ENCODE data around the gene DNAH11. TPM values are rescaled to one million over a fixed set of nuclear protein-coding genes. Genes with fewer than 3 reads are reported as not detected.
A peak's percentile ranks its signal among the peaks of the same experiment; 100 is the strongest.
"Not testable (repeated sequence)": the region's sequence is repeated elsewhere in the genome, so short reads cannot be mapped to it uniquely, and the experiment has no call there.

Gene DNAH11
- total RNA-seq, 1 donor from 2014 or later: 0.13 TPM

DNA sequence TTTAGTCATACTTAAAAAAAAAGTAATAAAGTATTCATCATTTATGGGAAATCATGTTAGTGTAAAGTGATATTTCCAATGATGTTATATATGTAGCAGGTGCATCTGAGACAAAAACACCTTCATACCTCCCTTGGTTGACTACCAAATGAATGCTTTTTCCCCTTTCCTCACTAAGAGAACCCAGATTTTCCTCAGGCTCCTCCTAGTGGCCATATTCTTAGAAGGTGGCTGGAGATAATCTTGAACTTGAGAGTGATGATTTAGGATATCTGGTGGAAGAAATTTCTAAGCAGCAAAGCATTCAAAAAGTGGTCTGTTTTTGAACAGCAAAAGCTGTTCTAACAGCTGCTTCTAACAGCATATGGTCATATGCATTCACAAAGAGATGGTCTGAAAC is 16.8 kb upstream of the DNAH11 start:
- Histone ChIP-seq H2AFZ (replicated peaks) (no peak overlapping the region), H3K36me3 (no peaks in the 10 kb centered on the region), H3K4me2 (no peak overlapping the region), H3K9ac (no peak overlapping the region), H3K4me3 (no peak overlapping the region), H3K79me2 (ENCODE audit: low read depth) (no peaks in the 10 kb centered on the region), H3K27ac (no peak overlapping the region), H3K27me3 (no peaks in the 10 kb centered on the region), H4K20me1 (ENCODE audit: low read depth) (no peaks in the 10 kb centered on the region), H3F3A (ENCODE audit: low read depth) (no peaks in the 10 kb centered on the region), H3K4me1 (no peaks in the 10 kb centered on the region), H3K9me3 (ENCODE audit: low read depth) (no peaks in the 10 kb centered on the region)
- no peaks in the 10 kb centered on the region for H3K4me1 Mint-ChIP-seq
- peaks cover 20% of the 10 kb centered on the region for H3K9me3 Mint-ChIP-seq
- no peak for DNase-seq (ENCODE audit: low spot score)
- TF ChIP-seq EZH2 (IDR thresholded peaks at IDR 0.05) (no peak), CTCF (IDR thresholded peaks at IDR 0.05) (peak; percentile 19), EZH2phosphoT487 (IDR thresholded peaks at IDR 0.05) (no peak)
- H3K36me3 Mint-ChIP-seq: no peaks in the 10 kb centered on the region
- H3K27me3 Mint-ChIP-seq (ENCODE audit: insufficient read depth, low read depth): peaks cover 2% of the 10 kb centered on the region
- H3K27ac Mint-ChIP-seq: no peak overlapping the region
- H3K4me3 Mint-ChIP-seq: no peak overlapping the region

DNA sequence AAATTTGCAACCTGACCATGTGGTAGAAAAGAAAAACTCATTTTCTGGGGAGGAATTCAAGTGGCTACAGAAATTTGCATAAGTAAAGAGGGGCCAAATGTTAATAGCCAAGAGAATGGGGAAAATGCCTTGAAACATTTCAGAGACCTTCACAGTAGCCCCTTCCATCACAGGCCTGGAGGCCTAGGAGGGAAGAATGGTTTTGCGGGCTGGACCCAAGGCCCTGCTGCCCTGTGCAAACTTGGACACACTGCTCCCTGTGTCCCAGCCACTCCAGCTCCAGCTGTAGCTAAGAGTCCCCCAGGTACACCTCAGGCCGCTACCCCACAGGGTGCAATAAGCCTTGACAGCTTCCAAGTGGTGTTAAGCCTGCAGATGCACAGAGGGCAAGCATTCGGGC is 16.4 kb upstream of the DNAH11 start:
- no peak overlapping the region for H3K9ac ChIP-seq
- H3K4me3 ChIP-seq: no peak overlapping the region
- H3F3A ChIP-seq (ENCODE audit: low read depth): no peaks in the 10 kb centered on the region
- Mint-ChIP-seq H3K9me3 (peaks cover 23% of the 10 kb centered on the region), H3K4me1 (no peaks in the 10 kb centered on the region), H3K4me3 (no peak overlapping the region), H3K27ac (no peak overlapping the region), H3K36me3 (no peaks in the 10 kb centered on the region), H3K27me3 (ENCODE audit: insufficient read depth, low read depth) (peaks cover 2% of the 10 kb centered on the region)
- H3K79me2 ChIP-seq (ENCODE audit: low read depth): no peaks in the 10 kb centered on the region
- H3K27ac ChIP-seq: no peak overlapping the region
- H3K4me2 ChIP-seq: no peak overlapping the region
- DNase-seq (ENCODE audit: low spot score): no peak
- H3K9me3 ChIP-seq (ENCODE audit: low read depth): no peaks in the 10 kb centered on the region
- no peaks in the 10 kb centered on the region for H3K27me3 ChIP-seq
- no peaks in the 10 kb centered on the region for H3K36me3 ChIP-seq
- TF ChIP-seq EZH2phosphoT487 (IDR thresholded peaks at IDR 0.05): no peak
- no peak for TF ChIP-seq CTCF (IDR thresholded peaks at IDR 0.05)
- no peaks in the 10 kb centered on the region for H3K4me1 ChIP-seq
- no peaks in the 10 kb centered on the region for H4K20me1 ChIP-seq (ENCODE audit: low read depth)
- H2AFZ ChIP-seq (replicated peaks): no peak overlapping the region

DNA sequence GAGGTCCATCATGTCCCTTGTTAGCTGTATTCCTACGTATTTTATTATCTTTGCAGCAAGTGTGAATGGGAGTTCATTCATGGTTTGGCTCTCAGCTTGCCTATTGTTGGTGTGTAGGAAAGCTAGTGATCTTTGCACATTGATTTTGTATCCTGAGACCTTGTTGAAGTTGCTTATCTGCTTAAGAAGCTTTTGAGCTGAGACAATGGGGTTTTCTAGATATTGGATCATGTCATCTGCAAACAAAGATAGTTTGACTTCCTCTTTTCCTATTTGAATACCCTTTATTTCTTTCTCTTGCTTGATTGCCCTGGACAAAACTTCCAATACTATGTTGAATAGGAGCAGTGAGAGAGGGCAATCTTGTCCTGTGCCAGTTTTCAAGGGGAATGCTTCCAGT is 10.4 kb upstream of the DNAH11 start:
- peaks cover 39% of the 10 kb centered on the region for H3K9me3 Mint-ChIP-seq
- not testable (repeated sequence) for H3K36me3 Mint-ChIP-seq; H3K9me3 ChIP-seq (ENCODE audit: low read depth); H3F3A ChIP-seq (ENCODE audit: low read depth); H2AFZ ChIP-seq (replicated peaks); H3K4me3 ChIP-seq; H3K9ac ChIP-seq; H3K4me3 Mint-ChIP-seq; H3K36me3 ChIP-seq; H3K4me1 Mint-ChIP-seq; H3K4me2 ChIP-seq; DNase-seq (ENCODE audit: low spot score); H3K27ac Mint-ChIP-seq; H3K27me3 ChIP-seq; H3K79me2 ChIP-seq (ENCODE audit: low read depth); H3K4me1 ChIP-seq; H3K27ac ChIP-seq; H4K20me1 ChIP-seq (ENCODE audit: low read depth)
- H3K27me3 Mint-ChIP-seq (ENCODE audit: insufficient read depth, low read depth): peaks cover 11% of the 10 kb centered on the region

DNA sequence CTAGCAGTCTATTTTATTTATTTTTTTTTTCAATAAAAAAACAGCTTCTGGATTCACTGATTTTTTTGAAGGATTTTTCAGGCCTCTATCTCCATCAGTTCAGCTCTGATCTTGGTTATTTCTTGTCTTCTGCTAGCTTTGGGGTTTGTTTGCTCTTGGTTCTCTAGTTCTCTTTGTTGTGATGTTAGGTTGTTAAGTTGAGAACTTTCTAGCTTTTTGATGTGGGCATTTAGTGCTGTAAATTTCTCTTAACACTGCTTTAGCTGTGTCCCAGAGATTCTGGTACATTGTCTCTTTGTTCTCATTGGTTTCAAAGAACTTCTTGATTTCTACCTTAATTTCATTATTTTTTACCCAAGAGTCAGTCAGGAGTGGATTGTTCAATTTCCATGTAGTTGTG is 9.2 kb upstream of the DNAH11 start:
- not testable (repeated sequence) for H3K4me2 ChIP-seq; H3K36me3 ChIP-seq; H4K20me1 ChIP-seq (ENCODE audit: low read depth); DNase-seq (ENCODE audit: low spot score); H3K79me2 ChIP-seq (ENCODE audit: low read depth); H3K4me3 ChIP-seq; H3K27me3 ChIP-seq; H3F3A ChIP-seq (ENCODE audit: low read depth); H3K4me1 ChIP-seq; H3K27ac ChIP-seq; H3K36me3 Mint-ChIP-seq; H3K4me3 Mint-ChIP-seq; H3K9ac ChIP-seq; H3K9me3 ChIP-seq (ENCODE audit: low read depth); H3K27ac Mint-ChIP-seq; H3K4me1 Mint-ChIP-seq; H2AFZ ChIP-seq (replicated peaks)
- Mint-ChIP-seq H3K27me3 (ENCODE audit: insufficient read depth, low read depth) (peaks cover 11% of the 10 kb centered on the region), H3K9me3 (peaks cover 36% of the 10 kb centered on the region)

- H3K9ac ChIP-seq; H3K4me1 Mint-ChIP-seq; H3K79me2 ChIP-seq (ENCODE audit: low read depth); H3K27ac Mint-ChIP-seq; H3K4me2 ChIP-seq; H3K4me3 ChIP-seq; H3K36me3 ChIP-seq; H3K27ac ChIP-seq; H3F3A ChIP-seq (ENCODE audit: low read depth); H3K4me1 ChIP-seq; H3K9me3 ChIP-seq (ENCODE audit: low read depth); DNase-seq (ENCODE audit: low spot score); H3K4me3 Mint-ChIP-seq; H3K36me3 Mint-ChIP-seq; H2AFZ ChIP-seq (replicated peaks); H3K27me3 Mint-ChIP-seq (ENCODE audit: insufficient read depth, low read depth); H4K20me1 ChIP-seq (ENCODE audit: low read depth): not testable (repeated sequence)
- peaks cover 32% of the 10 kb centered on the region for H3K9me3 Mint-ChIP-seq
- peaks cover 15% of the 10 kb centered on the region for H3K27me3 ChIP-seq
Measured at GRCh38 chr7:21536445-21537118, 6.3 kb upstream of the DNAH11 start.

Data from neural progenitor cell (in vitro differentiated cells).